IMR-90 (cell line): Measurements from ENCODE around the gene FER. TPM values are rescaled to one million over a fixed set of nuclear protein-coding genes. Genes with fewer than 3 reads are reported as not detected.

Experiments
- ATAC-seq: fragments of 200-7000 bp; cut with Tn5 transposase; 2 replicates; pipeline ENCODE4 v1.9.1; 2020; ENCODE audit warnings: low read depth, mild to moderate bottlenecking, moderate library complexity
- BruUV-seq: library from RNA; stranded (reverse); fragments of 400-500 nt; replicated peaks from 2 replicates; lab custom pipeline; 2021; lab: Mats Ljungman, UMichigan
- CTCF ChIA-PET: fragments of 300-600 bp; formaldehyde crosslinking; extraction: SDS; loops from one replicate; lab custom pipeline; 2021; ENCODE audit warnings: antibody characterized with exemption; lab: Yijun Ruan, JAX
- POLR2A ChIA-PET: fragments of 300-600 bp; sonication (Branson Sonifier 250); formaldehyde crosslinking; loops from one replicate; lab custom pipeline; 2022; ENCODE audit warnings: antibody characterized with exemption; ENCODE audit not compliant: unreplicated experiment; lab: Charles Lee
- DNase-seq: peaks from one replicate; pipeline ENCODE4 v3.0.0; 2013
- H2AFZ ChIP-seq: replicated peaks from 2 replicates; pipeline ENCODE3; 2013; ENCODE audit warnings: low read length, mild to moderate bottlenecking; ENCODE audit not compliant: poor library complexity
- H2AK5ac ChIP-seq: 2 replicates; pipeline ENCODE4 v1.6.1; 2013; ENCODE audit warnings: low read depth, low read length, inconsistent platforms
- H2AK9ac ChIP-seq: replicated peaks from 2 replicates; pipeline ENCODE3; 2013; ENCODE audit warnings: mild to moderate bottlenecking, low read depth, low read length, moderate library complexity; ENCODE audit not compliant: poor library complexity
- H2BK120ac ChIP-seq: 2 replicates; pipeline ENCODE4 v1.6.1; 2013; ENCODE audit warnings: low read depth, low read length, inconsistent platforms
- H2BK15ac ChIP-seq: 3 replicates; pipeline ENCODE4 v1.6.1; 2013; ENCODE audit warnings: low read depth, low read length, inconsistent platforms
- H2BK20ac ChIP-seq: 2 replicates; pipeline ENCODE4 v1.6.1; 2013; ENCODE audit warnings: low read depth, mild to moderate bottlenecking, inconsistent platforms, low read length, moderate library complexity
- H2BK5ac ChIP-seq: 2 replicates; pipeline ENCODE4 v1.6.1; 2013; ENCODE audit warnings: mild to moderate bottlenecking, low read depth, low read length, inconsistent platforms; ENCODE audit not compliant: poor library complexity, severe bottlenecking
- H3K14ac ChIP-seq: replicated peaks from 2 replicates; pipeline ENCODE4 v1.6.1; 2013; ENCODE audit warnings: low read depth, low read length, inconsistent platforms
- H3K18ac ChIP-seq: 2 replicates; pipeline ENCODE4 v1.6.1; 2013; ENCODE audit warnings: low read depth, low read length, control low read depth
- H3K23ac ChIP-seq: 2 replicates; pipeline ENCODE4 v1.6.1; 2013; ENCODE audit warnings: low read depth, low read length, inconsistent platforms
- H3K27ac ChIP-seq: 2 replicates; pipeline ENCODE4 v1.5.1; 2013; ENCODE audit warnings: mild to moderate bottlenecking, control low read depth, low read length; ENCODE audit not compliant: insufficient read depth
- H3K27me3 ChIP-seq: 2 replicates; pipeline ENCODE4 v1.6.1; 2013; ENCODE audit warnings: low read length; ENCODE audit not compliant: control insufficient read depth, insufficient read depth
- H3K36me3 ChIP-seq: 2 replicates; pipeline ENCODE4 v1.6.1; 2013; ENCODE audit warnings: low read length, mixed read lengths; ENCODE audit not compliant: control insufficient read depth, insufficient read depth
- H3K4ac ChIP-seq: 2 replicates; pipeline ENCODE4 v1.6.1; 2013; ENCODE audit warnings: low read depth, low read length, inconsistent platforms
- H3K4me1 ChIP-seq: 2 replicates; pipeline ENCODE4 v1.6.1; 2013; ENCODE audit warnings: low read length, mixed read lengths; ENCODE audit not compliant: control insufficient read depth, insufficient read depth
- H3K4me2 ChIP-seq: 2 replicates; pipeline ENCODE4 v1.6.1; 2013; ENCODE audit warnings: low read depth, mild to moderate bottlenecking, control low read depth, low read length, moderate library complexity
- H3K4me3 ChIP-seq: 2 replicates; pipeline ENCODE4 v1.5.1; 2013; ENCODE audit warnings: low read depth, mild to moderate bottlenecking, control low read depth, low read length, moderate library complexity; ENCODE audit not compliant: insufficient read depth
- H3K56ac ChIP-seq: 2 replicates; pipeline ENCODE4 v1.6.1; 2013; ENCODE audit warnings: low read length, inconsistent platforms; ENCODE audit not compliant: insufficient read depth; ENCODE audit errors: extremely low read depth
- H3K79me1 ChIP-seq, 2 experiments: 2 replicates each; pipeline ENCODE4 v1.6.1; 2013; ENCODE audit warnings: low read length in 2 of 2, inconsistent platforms in 1 of 2, low read depth in 1 of 2
- H3K9ac ChIP-seq: 2 replicates; pipeline ENCODE4 v1.6.1; 2013; ENCODE audit warnings: low read depth, low read length, control low read depth
- H3K9me1 ChIP-seq: 2 replicates; pipeline ENCODE4 v1.6.1; 2013; ENCODE audit warnings: low read length, inconsistent platforms; ENCODE audit not compliant: insufficient read depth
- H3K9me3 ChIP-seq: 2 replicates; pipeline ENCODE4 v1.6.1; 2013; ENCODE audit warnings: low read length; ENCODE audit not compliant: control insufficient read depth, insufficient read depth
- H4K20me1 ChIP-seq: 2 replicates; pipeline ENCODE4 v1.6.1; 2013; ENCODE audit warnings: low read length, inconsistent platforms; ENCODE audit not compliant: insufficient read depth
- H4K5ac ChIP-seq: 2 replicates; pipeline ENCODE4 v1.6.1; 2013; ENCODE audit warnings: mild to moderate bottlenecking, low read depth, low read length, control low read depth
- H4K8ac ChIP-seq, 2 experiments: 2 replicates each; pipeline ENCODE4 v1.6.1; 2013; ENCODE audit warnings: low read depth in 2 of 2, low read length in 2 of 2, control low read depth in 1 of 2, inconsistent platforms in 1 of 2
- H4K91ac ChIP-seq: 2 replicates; pipeline ENCODE4 v1.6.1; 2013; ENCODE audit warnings: low read depth, low read length, inconsistent platforms; ENCODE audit not compliant: insufficient read depth
- BHLHE40 ChIP-seq: fragments of 150-350 bp; IDR thresholded peaks from 2 replicates; pipeline ENCODE4 v1.6.1; 2016; ENCODE audit warnings: mild to moderate bottlenecking, low read depth, low read length
- FOS ChIP-seq: fragments of 150-350 bp; IDR thresholded peaks from 2 replicates; pipeline ENCODE4 v1.6.1; 2016; ENCODE audit warnings: low read depth, low read length
- NFE2L2 ChIP-seq: fragments of 150-350 bp; IDR thresholded peaks from 2 replicates; pipeline ENCODE4 v1.6.1; 2016; ENCODE audit warnings: low read depth, mild to moderate bottlenecking, low read length
- POLR2A ChIP-seq: IDR thresholded peaks from 2 replicates; pipeline ENCODE4 v1.6.1; 2012; ENCODE audit warnings: mild to moderate bottlenecking, low read depth, low read length
- RAD21 ChIP-seq: IDR thresholded peaks from 2 replicates; pipeline ENCODE4 v1.6.1; 2012; ENCODE audit warnings: low read length, improper control_type of control experiment
- RFX5 ChIP-seq: IDR thresholded peaks from 2 replicates; pipeline ENCODE4 v1.8.0; 2012; ENCODE audit warnings: low read depth, mild to moderate bottlenecking, low read length, moderate library complexity
- WGBS, 2 experiments: methylation state at CpG; one replicate each; pipeline versions ENCODE4 v1.1.5 to v1.1.7; 2013; ENCODE audit warnings: missing lambda C conversion rate in 2 of 2; ENCODE audit not compliant: insufficient read length in 1 of 2; ENCODE audit errors: extremely low coverage in 2 of 2; 5-methylcytosine and 5-hydroxymethylcytosine counted together
- dilution Hi-C: fragments of 300-500 bp; cut with HindIII; formaldehyde crosslinking; loops from one replicate; pipeline ENCODE4 v1.14.3; 2018; ENCODE audit warnings: low sequenced_read_pairs; ENCODE audit not compliant: unreplicated experiment
- in situ Hi-C: fragments of 300-500 bp; cut with MboI; formaldehyde crosslinking; loops from 3 replicates; pipeline ENCODE4 v1.14.3; 2019; ENCODE audit warnings: low sequenced_read_pairs, inconsistent platforms, mixed read lengths
- intact Hi-C: fragments of 100-400 bp; cut with micrococcal nuclease; formaldehyde crosslinking; loops from 2 replicates; pipeline ENCODE4 v1.10.0; 2022
- polyA plus RNA-seq, 3 experiments: library from polyadenylated mRNA; depleted of rRNA; stranded (reverse); fragments of >200 nt; gene quantifications; 2 replicates each; pipeline ENCODE4 v1.2.3, GENCODE V29; 2012; ENCODE audit warnings: low replicate concordance in 1 of 3
- total RNA-seq: library from RNA; depleted of rRNA; stranded (reverse); fragments of >200 nt; gene quantifications from 2 replicates; pipeline ENCODE4 v1.2.3, GENCODE V29; 2012

Gene FER
- total and polyA plus RNA-seq, 2 of the 4 experiments (the other 2 are of a cell fraction): 3.5 to 32.4 TPM

DNA sequence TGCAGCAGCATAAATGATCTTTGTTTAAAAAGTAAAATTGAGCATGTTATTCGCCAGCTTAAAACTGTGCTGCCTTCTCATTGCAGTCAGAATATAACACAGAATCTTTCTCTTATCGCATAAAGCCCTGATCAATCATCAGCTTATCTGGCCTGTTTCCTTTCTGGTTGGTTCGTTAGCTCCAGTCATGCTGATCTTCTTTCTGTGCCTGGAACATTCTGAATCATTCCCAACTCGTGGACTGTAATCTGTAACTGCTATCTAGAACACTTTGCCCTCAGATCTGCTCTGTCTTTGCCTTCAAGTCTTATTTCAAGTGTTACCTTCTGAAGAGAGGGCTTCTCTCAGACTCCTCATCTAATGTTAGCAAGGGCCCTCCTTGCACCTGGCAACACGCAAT lies 11.9 kb upstream of the FER start:
- CTCF ChIA-PET: no interaction called here
- DNase-seq: peak; percentile 42

More for the DNA sequence above, 11.9 kb upstream of the FER start:
- Histone ChIP-seq H3K9me3 (no peaks in the 10 kb centered on the region), H4K20me1 (no peaks in the 10 kb centered on the region), H3K9me1 (no peaks in the 10 kb centered on the region), H4K8ac (no peak overlapping the region), H3K36me3 (no peaks in the 10 kb centered on the region), H4K91ac (no peak overlapping the region), H2AK9ac (no peak overlapping the region), H3K4me1 (no peaks in the 10 kb centered on the region), H2BK15ac (no peak overlapping the region), H3K23ac (no peak overlapping the region), H2BK120ac (no peak overlapping the region), H3K18ac (no peak overlapping the region), H3K4ac (no peak overlapping the region), H3K9ac (no peak overlapping the region), H4K5ac (no peak overlapping the region), H3K27ac (no peak overlapping the region), H3K4me2 (no peak overlapping the region), H2BK5ac (no peak overlapping the region), H3K27me3 (no peaks in the 10 kb centered on the region), H3K4me3 (no peak overlapping the region), H2AFZ (peak overlapping the region; percentile 64), H3K56ac (no peak overlapping the region), H3K79me1 (no peaks in the 10 kb centered on the region), H2AK5ac (no peak overlapping the region), H3K14ac (no peak overlapping the region), H2BK20ac (no peak overlapping the region)
- dilution Hi-C loops (no loop called here), in situ Hi-C loops (no loop called here), intact Hi-C loops (no loop called here)
- WGBS, 2 experiments: 15% methylated on average over 2 of the region's 5 CpGs; no CpG with 5 or more reads in 1 of the 2 experiments
- TF ChIP-seq POLR2A (no peak), FOS (no peak), RAD21 (no peak), RFX5 (no peak), NFE2L2 (no peak), BHLHE40 (no peak)
- ATAC-seq: peak; percentile 27; the same call in 1 of the 2 replicates
- BruUV-seq: no TSS peak
- POLR2A ChIA-PET: no interaction called here
